ENCODE data around the gene AFF2. TPM values are rescaled to one million over a fixed set of nuclear protein-coding genes. Genes with fewer than 3 reads are reported as not detected.

AFF2 gene
- total and polyA plus RNA-seq, 8 donors, result 0.10 to 84.0 (median 0.72) TPM; not detected in 3

DNA sequence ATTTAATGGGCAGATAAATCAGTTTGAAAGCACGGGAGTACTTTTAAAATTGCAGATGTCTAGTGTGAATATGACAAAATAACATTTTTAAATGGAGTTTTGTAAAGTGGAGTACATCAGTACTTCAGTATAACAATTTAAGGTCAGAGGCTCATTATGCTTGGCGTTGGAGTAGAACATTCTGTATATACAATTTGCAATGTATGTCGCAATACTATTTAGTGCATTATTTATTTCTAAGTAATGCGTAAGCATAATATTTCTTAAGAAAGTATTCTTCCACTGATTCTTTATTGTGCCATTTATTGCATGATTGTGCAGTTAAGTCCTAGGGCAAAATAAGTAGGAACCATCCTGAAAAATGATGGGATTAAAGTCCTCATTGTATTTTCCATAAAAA lies 461.6 kb downstream of the AFF2 start:
- intact Hi-C loops (cut with DNase I; ENCODE audit: low total_unique reads), result no loop called here
- Histone ChIP-seq H3K9me3 (no peaks in the 10 kb centered on the region), H3K27ac (no peak overlapping the region), H3K4me1 (no peaks in the 10 kb centered on the region), H3K4me3 (no peak overlapping the region), H3K27me3 (no peaks in the 10 kb centered on the region), H3K36me3 (no peaks in the 10 kb centered on the region)
- TF ChIP-seq POLR2A (IDR thresholded peaks at IDR 0.05) (no peak), EP300 (IDR thresholded peaks at IDR 0.05) (no peak), CTCF (IDR thresholded peaks at IDR 0.05) (no peak), POLR2AphosphoS5 (IDR thresholded peaks at IDR 0.05) (no peak)
- DNase-seq, result no peak
- 79 to 92% (median 88%) methylated on average over 4 of the region's 4 CpGs for WGBS, 5 donors

DNA sequence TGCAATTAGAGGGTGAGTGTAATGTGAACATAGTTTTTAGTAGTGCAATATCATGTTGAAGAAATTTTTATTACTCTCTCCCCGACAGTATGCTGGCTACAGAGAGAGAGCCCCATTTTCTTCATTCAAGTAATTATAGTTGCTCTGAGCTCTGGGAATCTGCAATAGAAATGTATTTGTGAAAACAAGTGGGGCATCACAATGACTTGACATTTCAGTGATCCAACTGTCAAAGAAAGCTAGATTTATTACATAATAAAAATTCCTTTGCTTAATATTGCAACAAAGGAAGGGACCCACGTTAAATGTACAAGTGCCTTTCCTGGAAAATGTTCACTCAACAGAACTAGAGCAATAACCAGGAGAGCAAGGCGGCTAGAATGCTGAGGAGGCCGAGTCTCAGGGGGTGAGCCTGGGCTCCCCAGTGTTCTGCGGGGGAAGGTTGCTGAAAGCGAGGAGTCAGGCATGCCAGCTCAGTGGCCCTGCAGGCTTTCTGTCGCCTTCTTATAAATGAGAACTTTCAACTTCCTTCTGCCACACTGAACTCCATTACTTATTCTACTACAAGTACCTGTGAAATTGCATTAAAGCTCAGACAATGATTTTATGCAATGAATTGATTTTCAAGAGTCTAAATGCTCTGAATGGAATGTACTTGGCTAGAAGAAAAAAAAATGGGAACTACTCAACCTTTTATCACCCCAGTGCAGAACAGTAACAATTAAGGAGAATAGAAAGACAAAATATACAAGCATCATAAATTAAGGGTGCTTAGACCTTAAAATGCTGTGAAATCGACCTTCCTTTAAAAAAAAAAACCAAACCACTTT lies 476.4 kb downstream of the AFF2 start:
- no peaks in the 10 kb centered on the region for H3K4me1 ChIP-seq
- WGBS, 5 donors, result 68 to 84% (median 73%) methylated on average over 8 of the region's 8 CpGs
- no peaks in the 10 kb centered on the region for H3K9me3 ChIP-seq
- H3K27me3 ChIP-seq, result no peaks in the 10 kb centered on the region
- no peaks in the 10 kb centered on the region for H3K36me3 ChIP-seq
- DNase-seq, result no peak
- no peak overlapping the region for H3K4me3 ChIP-seq
- no peak for TF ChIP-seq CTCF (IDR thresholded peaks at IDR 0.05)
- TF ChIP-seq EP300 (IDR thresholded peaks at IDR 0.05), result no peak
- TF ChIP-seq POLR2A (IDR thresholded peaks at IDR 0.05), result no peak
- intact Hi-C loops (cut with DNase I; ENCODE audit: low total_unique reads), result no loop called here
- no peak overlapping the region for H3K27ac ChIP-seq

DNA sequence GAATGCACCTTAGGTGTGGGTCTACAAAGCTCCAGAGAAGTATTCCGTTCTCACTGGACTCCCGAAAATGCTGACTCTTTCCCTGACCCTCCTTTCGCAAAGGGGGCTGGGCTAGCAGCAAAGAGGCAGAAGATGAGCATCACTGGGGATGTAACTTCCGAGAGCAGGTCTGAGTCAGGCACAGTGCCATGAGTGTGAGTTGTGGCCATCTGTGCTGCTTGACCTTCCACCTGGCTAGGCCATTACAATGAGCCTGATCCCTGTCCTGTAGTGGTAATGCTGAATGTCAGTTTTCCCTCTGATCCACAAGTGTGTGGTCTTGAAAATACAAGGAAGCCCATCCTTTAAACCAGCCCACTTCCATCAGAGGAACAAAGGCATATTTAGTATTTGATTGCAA lies 479.4 kb downstream of the AFF2 start:
- no peaks in the 10 kb centered on the region for H3K36me3 ChIP-seq
- H3K9me3 ChIP-seq, result no peaks in the 10 kb centered on the region
- H3K27ac ChIP-seq, result no peak overlapping the region
- H3K4me3 ChIP-seq, result no peak overlapping the region
- intact Hi-C loops (cut with DNase I; ENCODE audit: low total_unique reads), result loop anchor here (10.0 kb wide), 1 partner anchor 55 kb away; no protein-coding TSS in a partner anchor
- no peaks in the 10 kb centered on the region for H3K4me1 ChIP-seq
- DNase-seq, result no peak
- no peak for TF ChIP-seq EP300 (IDR thresholded peaks at IDR 0.05)
- WGBS, 5 donors, result 79 to 94% (median 87%) methylated on average over 4 of the region's 4 CpGs; no CpG with 5 or more reads in 1 of the 5 donors
- H3K27me3 ChIP-seq, result no peaks in the 10 kb centered on the region

DNA sequence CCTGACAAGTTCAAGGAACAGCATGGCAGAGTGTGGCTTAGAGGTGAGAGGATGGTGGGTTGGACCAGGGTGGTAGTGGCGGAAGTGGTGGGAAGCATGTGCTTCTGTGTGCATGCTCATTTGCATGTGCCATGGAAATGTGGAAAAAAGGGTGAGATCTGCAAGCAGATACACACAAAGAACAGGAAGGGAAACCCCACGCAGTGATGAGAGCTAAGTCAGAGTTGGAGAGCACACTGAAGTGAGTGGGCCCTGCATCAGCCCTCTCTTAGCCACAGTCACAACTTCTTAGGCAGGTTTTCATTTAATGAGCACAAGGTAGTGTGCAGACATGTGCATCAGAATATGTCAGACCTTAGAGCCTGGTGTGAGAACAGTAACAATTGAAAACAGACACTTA lies 483.8 kb downstream of the AFF2 start:
- TF ChIP-seq EP300 (IDR thresholded peaks at IDR 0.05), result no peak
- no peak for TF ChIP-seq CTCF (IDR thresholded peaks at IDR 0.05)
- TF ChIP-seq POLR2A (IDR thresholded peaks at IDR 0.05), result no peak
- no peak for TF ChIP-seq POLR2AphosphoS5 (IDR thresholded peaks at IDR 0.05)
- H3K9me3 ChIP-seq, result no peaks in the 10 kb centered on the region
- no peak for DNase-seq
- H3K36me3 ChIP-seq, result no peaks in the 10 kb centered on the region
- WGBS, 5 donors, result 63 to 83% (median 83%) methylated on average over 2 of the region's 2 CpGs
- no peak overlapping the region for H3K27ac ChIP-seq
- H3K4me1 ChIP-seq, result no peaks in the 10 kb centered on the region
- H3K4me3 ChIP-seq, result no peak overlapping the region
- intact Hi-C loops (cut with DNase I; ENCODE audit: low total_unique reads), result loop anchor here (10.0 kb wide), 1 partner anchor 59 kb away; no protein-coding TSS in a partner anchor
- H3K27me3 ChIP-seq, result no peaks in the 10 kb centered on the region

DNA sequence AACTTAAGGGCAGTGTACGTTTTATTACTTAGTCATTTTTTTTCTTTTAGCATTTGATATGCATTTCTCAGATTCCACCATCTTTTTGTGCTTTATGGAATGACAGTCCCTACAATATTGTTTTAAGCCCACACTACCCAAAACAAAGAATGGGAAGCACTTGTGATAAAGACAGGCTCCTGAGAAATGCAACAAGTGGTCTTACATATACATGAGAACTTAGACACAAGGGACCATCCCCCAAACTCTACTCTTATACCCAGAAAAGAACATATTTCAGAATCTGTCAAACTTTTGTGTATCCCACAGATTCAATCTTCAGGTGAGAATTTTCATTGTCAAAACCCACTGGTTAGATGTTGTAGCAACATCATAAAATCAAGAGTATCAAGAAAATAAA lies 491.1 kb downstream of the AFF2 start:
- 47 to 84% (median 61%) methylated on average over 1 of the region's 1 CpG for WGBS, 5 donors
- intact Hi-C loops (cut with DNase I; ENCODE audit: low total_unique reads), result no loop called here
- Histone ChIP-seq H3K36me3 (no peaks in the 10 kb centered on the region), H3K4me1 (no peaks in the 10 kb centered on the region), H3K4me3 (no peak overlapping the region), H3K9me3 (no peaks in the 10 kb centered on the region), H3K27ac (no peak overlapping the region), H3K27me3 (no peaks in the 10 kb centered on the region)
- TF ChIP-seq POLR2A (IDR thresholded peaks at IDR 0.05) (no peak), EP300 (IDR thresholded peaks at IDR 0.05) (no peak), POLR2AphosphoS5 (IDR thresholded peaks at IDR 0.05) (no peak), CTCF (IDR thresholded peaks at IDR 0.05) (no peak)
- DNase-seq, result no peak
